HG02588 (cell line): ENCODE data around the gene PDE1C.
"Not testable (repeated sequence)": the region's sequence is repeated elsewhere in the genome, so short reads cannot be mapped to it uniquely, and the experiment has no call there.

Experiments used
- ATAC-seq: cut with Tn5 transposase; IDR thresholded peaks from one replicate; pipeline ENCODE4 v1.9.1; 2021; ENCODE audit warnings: mild to moderate bottlenecking, moderate library complexity; ENCODE audit not compliant: unreplicated experiment

The PDE1C gene

DNA sequence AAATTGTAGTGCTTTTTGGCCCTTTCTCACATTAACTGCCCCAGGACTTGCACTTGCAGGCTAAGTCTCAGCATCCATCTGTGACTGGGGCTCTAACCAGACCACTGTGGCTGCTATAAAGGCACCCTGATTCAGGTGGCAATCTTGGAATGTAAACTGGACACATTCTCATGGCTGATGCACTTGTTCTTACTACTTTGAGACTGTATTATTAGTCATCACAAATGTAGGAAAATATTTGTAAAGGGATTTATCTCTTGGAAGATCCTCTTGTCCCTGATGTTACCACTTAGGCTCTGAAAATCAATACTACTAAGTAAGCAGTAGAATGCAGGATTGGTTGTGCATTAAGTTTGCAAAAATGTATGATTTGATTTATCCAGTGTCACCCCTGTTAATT, 25.0 kb downstream of the PDE1C start:
- no peak for ATAC-seq

DNA sequence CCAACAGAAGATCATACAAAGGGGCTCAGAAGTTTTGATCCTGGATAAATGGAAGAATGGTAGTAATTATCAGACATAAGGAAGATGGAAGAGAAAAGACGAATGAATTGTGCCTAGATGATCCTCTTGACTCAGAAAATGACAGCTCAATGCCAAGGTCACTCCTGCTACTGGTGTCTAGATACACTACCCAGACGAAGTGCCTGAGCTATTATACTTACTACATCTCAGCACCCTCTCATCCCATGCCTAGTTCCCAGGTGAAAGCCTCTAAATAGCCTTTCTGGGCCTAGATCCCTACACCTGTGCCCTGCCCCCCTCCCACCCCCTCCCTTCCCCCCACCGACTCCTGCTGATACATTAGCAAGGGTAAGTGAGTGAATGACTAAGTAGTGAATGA, 25.5 kb downstream of the PDE1C start:
- ATAC-seq = no peak

- peak; percentile 66 for ATAC-seq
Observed at GRCh38 chr7:32043688-32044087, 26.5 kb downstream of the PDE1C start.

DNA sequence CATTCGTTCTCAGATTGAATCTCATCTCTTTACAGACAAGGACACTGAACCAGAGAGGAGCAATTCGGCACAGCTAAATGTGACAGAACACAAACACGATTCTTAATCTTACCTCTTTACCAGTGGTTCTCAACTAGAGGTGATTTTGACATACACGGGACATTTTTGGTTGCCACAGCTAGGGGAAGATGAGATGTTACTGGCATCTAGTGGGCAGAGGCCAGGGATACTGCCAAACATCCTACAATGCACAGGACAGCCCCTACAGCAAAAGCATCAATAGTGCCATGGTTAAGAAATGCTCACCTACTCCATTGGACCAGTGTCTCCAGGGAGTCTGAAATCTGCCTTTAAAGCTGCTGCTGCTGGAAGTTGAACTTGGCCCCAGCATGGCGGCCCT, 27.3 kb downstream of the PDE1C start:
- no peak for ATAC-seq

GRCh38 chr7:32039000-32039756, 31.0 kb downstream of the PDE1C start:
- no peak for ATAC-seq

DNA sequence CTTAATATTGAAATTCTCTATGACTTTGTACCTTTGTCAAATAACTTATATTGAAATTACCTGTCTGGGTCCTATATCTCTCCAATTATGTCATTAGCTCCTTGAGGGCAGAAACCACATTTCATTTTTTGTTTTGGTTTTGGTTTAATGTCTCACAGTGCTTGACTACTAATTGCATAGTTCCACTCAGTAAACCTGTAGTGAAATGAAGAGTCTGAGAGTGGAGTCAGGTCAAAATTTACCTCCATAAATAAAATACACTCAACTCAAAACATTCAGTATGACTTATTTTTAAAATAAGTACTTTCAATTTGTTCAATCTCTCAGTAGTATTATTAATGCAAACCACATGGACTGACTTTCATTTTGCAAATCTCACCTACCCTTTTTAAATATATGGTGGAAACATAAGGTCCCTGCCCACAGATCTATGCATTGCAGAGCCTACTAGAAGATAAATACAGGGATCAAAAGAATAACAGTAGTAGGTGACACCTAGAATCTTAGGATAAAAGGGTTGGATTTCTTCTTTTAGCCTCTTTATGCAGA, 32.5 kb downstream of the PDE1C start:
- ATAC-seq = peak; percentile 84

GRCh38 chr7:32036557-32036956, 33.6 kb downstream of the PDE1C start:
- ATAC-seq = no peak

GRCh38 chr7:32034052-32034451, 36.2 kb downstream of the PDE1C start:
- ATAC-seq = no peak

GRCh38 chr7:32033006-32033405, 37.2 kb downstream of the PDE1C start:
- ATAC-seq = no peak

- no peak for ATAC-seq
Observed at GRCh38 chr7:32032211-32032610, 38.0 kb downstream of the PDE1C start.

GRCh38 chr7:32030904-32031692, 39.1 kb downstream of the PDE1C start:
- ATAC-seq = no peak

DNA sequence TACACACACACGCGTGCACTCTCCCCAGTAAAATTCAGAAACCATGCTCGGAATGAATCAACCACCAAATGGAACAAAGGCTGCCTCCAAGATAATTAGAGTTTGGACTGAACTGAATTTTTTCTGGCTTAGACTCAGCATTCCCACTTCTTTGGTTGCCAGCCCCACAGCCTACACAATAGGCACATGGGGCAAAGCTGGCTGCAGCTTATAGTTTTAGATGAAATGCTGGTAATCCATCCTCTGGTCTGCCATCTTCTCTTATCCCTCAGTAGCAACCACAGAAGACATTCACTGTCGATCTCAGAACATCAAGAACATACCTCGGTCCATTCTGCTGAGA, 44.2 kb downstream of the PDE1C start:
- no peak for ATAC-seq

DNA sequence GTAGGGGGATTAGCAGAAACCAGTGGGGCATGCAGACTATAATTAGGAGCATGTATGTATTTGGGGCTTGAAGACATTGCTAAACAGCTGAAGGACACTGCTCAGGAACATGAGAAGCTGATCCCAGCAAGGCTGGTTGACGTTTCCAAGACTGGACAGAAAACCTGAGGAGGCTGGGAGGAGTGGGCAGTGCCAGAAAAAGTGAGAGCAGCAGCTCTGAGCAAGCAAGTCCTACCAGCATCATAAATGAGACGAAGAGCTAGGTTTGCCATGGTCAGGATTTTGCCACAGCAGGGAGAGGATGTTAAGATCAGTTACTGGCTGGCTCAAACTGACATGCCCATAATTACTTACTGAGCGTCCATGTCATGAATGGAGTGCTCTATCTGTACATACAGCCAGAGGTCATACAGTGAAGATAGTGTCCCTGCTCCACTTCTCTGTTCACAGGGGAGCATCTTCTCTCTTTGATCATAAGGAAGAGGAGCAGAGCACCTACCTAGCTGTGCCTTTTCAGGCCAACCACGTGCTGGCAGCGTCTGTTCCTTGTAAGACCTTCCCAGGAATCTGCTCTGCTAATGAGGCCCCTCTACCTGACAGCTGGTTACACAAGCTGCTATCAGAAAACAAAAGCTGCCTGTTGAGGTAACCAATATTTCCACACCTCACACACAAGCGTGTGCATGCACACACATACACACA, 44.7 kb downstream of the PDE1C start:
- ATAC-seq = no peak

DNA sequence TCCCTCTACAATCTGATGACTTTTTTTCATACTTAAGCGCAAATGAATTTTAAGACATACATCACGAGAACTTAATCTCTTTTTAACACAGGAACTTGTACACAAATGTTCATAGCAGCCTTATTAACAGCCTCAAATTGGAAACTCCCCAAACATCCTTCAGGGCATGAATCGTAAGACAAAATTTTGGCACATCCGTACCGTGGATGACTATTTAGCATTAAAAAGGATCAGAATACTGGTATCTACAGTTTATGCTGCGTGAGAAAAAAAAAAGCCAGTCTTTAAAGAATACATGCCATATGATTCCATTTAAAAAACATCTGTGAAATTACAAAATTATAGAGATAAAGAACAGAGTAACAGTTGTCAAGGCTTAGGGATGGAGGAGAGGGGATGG, 46.8 kb downstream of the PDE1C start:
- no peak for ATAC-seq

GRCh38 chr7:32022966-32023365, 47.2 kb downstream of the PDE1C start:
- no peak for ATAC-seq

GRCh38 chr7:32020551-32021159, 49.6 kb downstream of the PDE1C start:
- no peak for ATAC-seq

GRCh38 chr7:32018845-32019578, 51.2 kb downstream of the PDE1C start:
- ATAC-seq = no peak

DNA sequence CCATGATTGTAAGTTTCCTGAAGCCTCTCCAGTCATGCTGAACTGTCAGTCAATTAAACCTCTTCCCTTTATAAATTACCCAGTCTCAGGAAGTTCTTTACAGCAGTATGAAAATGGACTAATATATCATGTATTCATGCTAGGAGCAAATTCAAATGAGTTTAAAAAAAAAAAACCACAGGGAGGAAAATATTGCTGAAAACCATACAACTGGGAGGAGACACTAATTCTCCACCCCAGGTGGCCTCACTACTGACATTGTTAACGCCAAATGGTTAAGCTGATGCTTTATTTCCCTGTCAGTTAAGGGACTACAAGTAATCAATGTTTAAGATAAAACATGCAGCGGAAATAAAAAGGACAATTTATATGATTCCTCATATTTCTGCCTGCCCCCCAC, 55.1 kb downstream of the PDE1C start:
- ATAC-seq = no peak

GRCh38 chr7:32013471-32013870, 56.7 kb downstream of the PDE1C start:
- not testable (repeated sequence) for ATAC-seq

- ATAC-seq = no peak
Observed at GRCh38 chr7:32005577-32005976, 64.6 kb downstream of the PDE1C start.
